OCI-LY1 (cell line): Measurements from ENCODE around the gene CSH2.

ENCODE experiments used
- H2AFZ ChIP-seq: fragments of 200-600 bp; sonication (generic), shearing (Covaris generic); 2 replicates; pipeline ENCODE4 v1.6.0; 2014; ENCODE audit warnings: antibody characterized with exemption, mild to moderate bottlenecking, low read length
- H3F3A ChIP-seq: fragments of 200-600 bp; sonication (generic), shearing (Covaris generic); 2 replicates; pipeline ENCODE4 v1.6.0; 2014; ENCODE audit warnings: mild to moderate bottlenecking, antibody characterized with exemption, low read length, moderate library complexity; ENCODE audit not compliant: insufficient read depth
- H3K27ac ChIP-seq: fragments of 200-600 bp; sonication (generic); 2 replicates; pipeline ENCODE4 v1.5.1; 2014; ENCODE audit warnings: low read length, mixed run types, mild to moderate bottlenecking, low read depth; ENCODE audit not compliant: poor library complexity, severe bottlenecking
- H3K27me3 ChIP-seq: fragments of 200-600 bp; sonication (generic); 2 replicates; pipeline ENCODE4 v1.6.0; 2014; ENCODE audit warnings: antibody characterized with exemption, mild to moderate bottlenecking, low read length, moderate library complexity; ENCODE audit not compliant: insufficient read depth
- H3K36me3 ChIP-seq: fragments of 200-600 bp; sonication (generic); 2 replicates; pipeline ENCODE4 v1.6.1; 2014; ENCODE audit warnings: mild to moderate bottlenecking, antibody characterized with exemption, low read length, moderate library complexity, mixed read lengths; ENCODE audit not compliant: insufficient read depth
- H3K4me1 ChIP-seq: fragments of 200-600 bp; sonication (generic); 2 replicates; pipeline ENCODE4 v1.5.1; 2014; ENCODE audit warnings: mild to moderate bottlenecking, low read length, moderate library complexity; ENCODE audit not compliant: insufficient read depth, severe bottlenecking
- H3K4me2 ChIP-seq: fragments of 200-600 bp; sonication (generic), shearing (Covaris generic); 2 replicates; pipeline ENCODE4 v1.6.1; 2014; ENCODE audit warnings: low read length
- H3K4me3 ChIP-seq: fragments of 200-600 bp; sonication (generic); 2 replicates; pipeline ENCODE4 v1.5.1; 2014; ENCODE audit warnings: low read length, low read depth, mild to moderate bottlenecking, mixed read lengths; ENCODE audit not compliant: poor library complexity, severe bottlenecking
- H3K79me2 ChIP-seq: fragments of 200-600 bp; shearing (Covaris generic); 2 replicates; pipeline ENCODE4 v1.6.1; 2016; ENCODE audit warnings: mixed run types, low read length, mixed read lengths; ENCODE audit not compliant: insufficient read depth
- H3K9ac ChIP-seq: fragments of 200-600 bp; sonication (generic), shearing (Covaris generic); 2 replicates; pipeline ENCODE4 v1.6.1; 2014; ENCODE audit warnings: mild to moderate bottlenecking, low read length, mixed read lengths
- H3K9me2 ChIP-seq: fragments of 200-600 bp; sonication (generic), shearing (Covaris generic); 2 replicates; pipeline ENCODE4 v1.6.1; 2014; ENCODE audit warnings: low read depth, mild to moderate bottlenecking, low read length, mixed read lengths
- H3K9me3 ChIP-seq: fragments of 200-600 bp; shearing (Covaris generic); 2 replicates; pipeline ENCODE4 v1.6.1; 2014; ENCODE audit warnings: low read length, mixed read lengths
- H4K20me1 ChIP-seq: fragments of 200-600 bp; sonication (generic), shearing (Covaris generic); 2 replicates; pipeline ENCODE4 v1.6.0; 2016; ENCODE audit warnings: mild to moderate bottlenecking, low read length; ENCODE audit not compliant: insufficient read depth
- CTCF ChIP-seq: fragments of 200-600 bp; sonication (generic), shearing (Covaris generic); IDR thresholded peaks from 2 replicates; pipeline ENCODE4 v1.5.1; 2017; ENCODE audit warnings: mild to moderate bottlenecking, antibody characterized with exemption, low read length, moderate library complexity, mixed read lengths
- EZH2 ChIP-seq: fragments of 200-600 bp; sonication (generic), shearing (Covaris generic); IDR thresholded peaks from 2 replicates; pipeline ENCODE4 v1.8.0; 2017; ENCODE audit warnings: borderline replicate concordance, mixed run types, mild to moderate bottlenecking, antibody characterized with exemption, low read length, moderate library complexity, mixed read lengths

CSH2 gene

DNA sequence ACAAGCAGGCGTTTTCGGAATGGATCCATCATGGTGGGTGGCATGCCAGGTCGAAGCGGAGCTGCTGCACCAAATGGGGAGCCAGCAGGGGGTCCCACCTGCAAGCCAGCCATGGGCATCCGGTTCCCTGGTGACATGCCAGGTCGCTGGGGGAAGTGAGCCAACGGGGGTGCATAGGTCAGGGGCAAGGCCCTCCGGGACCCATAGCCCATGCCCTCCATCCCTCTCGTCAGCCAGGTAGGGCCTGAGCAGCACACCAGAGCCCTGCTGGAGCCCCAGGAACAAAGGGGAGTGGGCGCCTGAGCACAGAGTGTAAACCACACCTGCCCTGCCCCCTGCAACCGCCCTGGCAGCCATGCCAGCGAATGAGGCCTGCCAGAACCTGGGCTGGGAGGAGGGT lies 36.0 kb downstream of the CSH2 start:
- Histone ChIP-seq H3K27ac (no peak overlapping the region), H3K79me2 (peaks cover 36% of the 10 kb centered on the region), H3K9ac (no peak overlapping the region), H4K20me1 (no peaks in the 10 kb centered on the region), H3K4me1 (peaks cover 38% of the 10 kb centered on the region), H3K36me3 (peaks cover 53% of the 10 kb centered on the region), H3K9me2 (no peaks in the 10 kb centered on the region), H3K27me3 (no peaks in the 10 kb centered on the region), H3K4me2 (no peak overlapping the region), H3F3A (no peaks in the 10 kb centered on the region), H3K9me3 (no peaks in the 10 kb centered on the region), H2AFZ (no peak overlapping the region), H3K4me3 (no peak overlapping the region)
- TF ChIP-seq EZH2, result no peak
- no peak for TF ChIP-seq CTCF

- Histone ChIP-seq H3K79me2 (peaks cover 31% of the 10 kb centered on the region), H3K9me2 (no peaks in the 10 kb centered on the region), H3F3A (no peaks in the 10 kb centered on the region), H4K20me1 (no peaks in the 10 kb centered on the region), H3K36me3 (peaks cover 59% of the 10 kb centered on the region), H3K27ac (no peak overlapping the region), H3K4me1 (peaks cover 38% of the 10 kb centered on the region), H3K9ac (no peak overlapping the region), H2AFZ (no peak overlapping the region), H3K27me3 (no peaks in the 10 kb centered on the region), H3K4me3 (no peak overlapping the region), H3K4me2 (no peak overlapping the region), H3K9me3 (no peaks in the 10 kb centered on the region)
- TF ChIP-seq EZH2 (no peak), CTCF (no peak)
Observed at GRCh38 chr17:63836811-63837210, 36.7 kb downstream of the CSH2 start.

DNA sequence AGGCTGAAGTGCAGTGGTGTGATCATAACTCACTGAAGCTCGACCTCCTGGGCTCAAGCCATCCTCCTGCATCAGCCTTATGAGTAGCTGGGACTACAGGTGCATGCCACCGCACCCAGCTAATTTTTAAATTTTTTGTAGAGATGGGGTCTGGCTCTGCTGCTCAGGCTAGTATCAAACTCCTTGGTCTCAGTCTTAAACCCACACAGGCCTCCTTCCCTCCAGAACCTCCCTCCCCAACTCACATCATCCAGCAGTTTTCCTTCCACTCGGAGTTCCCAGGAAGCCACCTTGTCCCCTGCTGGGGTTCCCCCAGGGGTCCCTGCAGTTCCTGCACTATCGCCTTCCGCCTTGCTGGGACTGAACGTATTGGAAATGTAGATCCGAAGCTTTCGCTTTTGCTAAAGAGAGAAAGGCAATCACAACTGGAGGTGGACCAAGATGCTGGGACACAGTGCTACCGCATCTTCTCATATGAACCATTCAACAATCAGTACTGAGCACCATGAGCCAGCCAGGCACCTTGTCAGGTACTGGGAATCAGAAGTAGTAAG lies 38.2 kb downstream of the CSH2 start:
- TF ChIP-seq CTCF (no peak), EZH2 (no peak)
- Histone ChIP-seq H3K9me2 (no peaks in the 10 kb centered on the region), H4K20me1 (no peaks in the 10 kb centered on the region), H3K4me1 (peaks cover 26% of the 10 kb centered on the region), H3K27ac (no peak overlapping the region), H3K36me3 (peaks cover 75% of the 10 kb centered on the region), H3K9me3 (no peaks in the 10 kb centered on the region), H3K79me2 (peaks cover 16% of the 10 kb centered on the region), H3K4me3 (no peak overlapping the region), H3K4me2 (no peak overlapping the region), H3K27me3 (no peaks in the 10 kb centered on the region), H3F3A (no peaks in the 10 kb centered on the region), H3K9ac (no peak overlapping the region), H2AFZ (no peak overlapping the region)
